GM21529 (cell line): ENCODE measurements around the gene FRRS1.

Source experiments
- ATAC-seq: cut with Tn5 transposase; IDR thresholded peaks from one replicate; pipeline ENCODE4 v1.9.1; 2021; ENCODE audit not compliant: unreplicated experiment

Gene FRRS1

GRCh38 chr1:99737016-99737415 is 29.4 kb downstream of the FRRS1 start:
- ATAC-seq, result no peak

- ATAC-seq, result no peak
These were observed 30.6 kb downstream of the FRRS1 start for GRCh38 chr1:99735852-99736251.

DNA sequence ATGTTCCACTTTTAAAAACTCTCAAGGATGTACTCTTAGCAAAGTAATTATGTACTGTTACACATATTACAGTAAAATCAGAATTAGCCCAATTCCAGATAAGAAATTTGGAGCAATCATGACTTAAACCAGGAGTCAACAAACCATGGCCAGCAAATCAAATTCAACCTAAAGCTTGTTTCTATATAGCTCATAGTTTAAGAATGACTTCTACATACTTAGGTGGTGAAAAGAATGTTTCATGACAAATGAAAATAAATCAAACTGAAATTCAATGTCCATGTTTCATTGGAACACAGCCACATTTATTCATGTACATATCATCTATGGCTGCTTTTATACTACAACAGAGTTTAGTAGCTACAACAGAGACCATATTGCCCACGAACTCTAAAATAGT is 35.1 kb downstream of the FRRS1 start:
- no peak for ATAC-seq

DNA sequence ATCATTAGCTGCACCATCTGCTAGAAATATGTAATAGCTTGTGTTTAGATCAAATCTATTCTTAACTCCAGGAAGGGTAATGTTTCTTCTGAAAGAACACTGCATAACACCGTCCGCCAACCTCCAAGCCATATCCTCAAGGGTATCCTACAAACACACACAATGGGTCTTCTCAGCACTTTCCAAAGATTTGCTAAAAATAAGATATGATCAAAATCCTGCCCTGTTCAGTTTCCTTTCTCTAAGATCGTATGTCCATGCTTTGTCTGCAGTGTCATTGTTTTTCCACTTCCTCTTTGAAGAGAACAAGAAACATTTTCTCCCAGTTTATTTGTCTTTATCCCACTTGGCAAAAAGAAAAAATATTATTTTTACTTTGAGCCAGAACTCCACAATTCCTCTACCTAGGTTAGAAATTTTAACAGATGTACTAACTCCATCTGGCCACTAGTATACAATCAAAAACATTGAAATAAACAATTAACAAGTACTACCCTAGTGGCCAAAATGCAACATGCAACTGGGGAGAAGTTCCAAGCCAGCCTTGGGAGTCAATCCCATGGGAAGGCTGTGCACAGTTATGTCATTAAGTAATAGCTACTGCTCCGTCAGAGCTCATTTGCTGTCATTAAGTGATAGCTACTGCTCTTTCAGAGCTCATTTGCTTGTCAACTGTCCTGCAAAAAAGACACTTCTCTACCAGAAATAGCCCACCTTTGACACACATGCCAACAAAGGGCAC is 37.8 kb downstream of the FRRS1 start:
- no peak for ATAC-seq

DNA sequence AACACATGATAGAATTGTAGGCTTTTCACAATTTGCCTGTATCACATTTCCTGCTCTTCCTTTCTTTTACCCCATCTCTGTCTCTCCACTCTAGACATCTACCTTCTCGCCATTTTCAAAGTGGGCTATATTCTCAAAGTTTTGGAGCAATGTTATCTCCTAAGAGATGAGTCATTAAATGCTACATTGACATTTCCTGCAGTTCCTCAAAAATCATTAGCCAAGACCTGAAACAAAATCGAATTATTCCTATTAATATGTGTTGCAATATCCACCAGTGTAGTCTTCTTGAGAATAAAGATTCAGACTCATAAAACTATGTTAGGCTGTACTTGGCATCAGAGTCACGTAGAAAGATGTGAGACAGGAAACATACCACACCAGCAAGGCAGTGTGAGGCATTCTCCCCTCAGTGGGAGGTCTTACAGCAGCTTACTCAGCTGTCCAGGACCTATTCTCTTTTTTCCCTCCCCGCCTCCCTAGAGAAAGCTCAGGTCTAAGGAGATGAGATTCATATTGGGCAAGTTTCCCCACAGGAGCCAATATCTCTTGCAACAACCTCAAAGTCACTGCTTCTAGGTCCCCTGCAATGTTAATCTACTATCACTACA is 38.8 kb downstream of the FRRS1 start:
- ATAC-seq, result no peak

DNA sequence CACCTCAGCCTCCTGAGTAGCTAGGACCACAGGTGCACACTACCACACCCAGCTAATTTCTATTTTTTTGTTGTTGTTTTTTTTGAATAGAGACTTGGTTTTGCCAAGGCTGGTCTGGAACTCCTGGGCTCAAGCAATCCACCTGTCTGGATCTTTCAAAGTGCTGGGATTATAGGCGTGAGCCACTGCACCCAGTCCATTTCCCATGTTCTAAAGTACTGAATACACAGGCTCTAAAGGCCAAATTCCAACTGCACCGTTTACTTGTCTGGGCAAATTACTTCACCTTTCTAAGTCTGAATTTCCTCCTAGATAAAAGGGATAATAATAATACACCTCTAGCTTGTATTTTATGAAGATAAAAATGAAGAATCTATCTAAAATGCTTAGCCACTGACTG is 39.6 kb downstream of the FRRS1 start:
- ATAC-seq, result no peak

GRCh38 chr1:99726407-99726806 is 40.0 kb downstream of the FRRS1 start:
- ATAC-seq, result no peak

DNA sequence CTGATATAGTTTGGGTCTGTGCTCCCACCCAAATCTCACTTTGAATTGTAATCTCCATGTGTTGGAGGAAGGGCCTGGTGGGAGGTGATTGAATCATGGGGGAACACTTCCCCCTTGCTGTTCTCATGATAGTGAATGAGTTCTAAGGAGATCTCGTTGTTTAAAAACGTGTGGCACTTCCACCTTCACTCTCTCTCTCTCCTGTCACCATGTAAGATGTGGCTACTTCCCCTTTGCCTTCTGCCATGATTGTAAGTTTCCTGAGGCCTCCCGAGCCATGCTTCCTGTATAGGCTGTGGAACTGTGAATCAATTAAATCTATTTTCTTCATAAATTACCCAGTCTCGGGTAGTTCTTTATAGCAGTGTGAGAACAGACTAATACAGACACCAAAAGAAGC is 40.4 kb downstream of the FRRS1 start:
- no peak for ATAC-seq

- ATAC-seq, result no peak
These were observed 43.2 kb downstream of the FRRS1 start for GRCh38 chr1:99723251-99723650.

DNA sequence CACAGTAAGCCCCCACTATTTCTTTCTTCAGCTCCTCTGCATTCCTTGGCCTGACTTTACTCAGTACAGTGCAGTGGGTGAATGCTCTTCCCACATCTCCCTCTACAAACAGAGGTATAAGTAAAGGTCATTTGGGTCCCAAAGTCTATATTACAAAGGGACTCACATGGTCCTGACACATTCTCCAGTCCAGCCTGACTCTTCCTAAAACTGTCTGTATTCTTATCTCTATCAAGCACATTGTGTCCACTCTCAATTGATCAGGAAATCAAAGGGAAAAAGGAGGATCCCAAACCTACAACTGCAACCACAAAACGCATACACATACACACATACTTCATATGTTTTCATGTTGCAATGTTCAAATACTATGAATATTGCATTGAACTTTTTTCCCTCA is 49.4 kb downstream of the FRRS1 start:
- ATAC-seq, result no peak

DNA sequence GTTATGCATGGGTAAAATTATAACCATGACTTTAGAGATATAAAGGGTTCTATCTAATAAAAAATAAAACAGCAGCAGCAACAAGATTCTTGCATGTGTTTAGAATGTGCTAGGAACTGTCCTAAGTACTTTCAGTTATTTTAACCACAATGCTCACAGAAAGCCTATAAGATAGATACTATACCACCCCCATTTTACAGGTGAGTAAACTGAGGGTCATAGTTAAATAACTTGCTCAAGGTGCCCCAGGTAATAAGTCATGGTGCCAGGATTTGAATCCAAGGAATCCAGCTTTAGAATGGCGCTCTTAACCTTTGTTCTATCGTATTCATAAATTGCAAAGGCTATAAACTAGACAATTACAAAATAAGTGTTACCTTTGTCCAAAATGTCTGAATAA is 53.4 kb downstream of the FRRS1 start:
- ATAC-seq, result no peak

DNA sequence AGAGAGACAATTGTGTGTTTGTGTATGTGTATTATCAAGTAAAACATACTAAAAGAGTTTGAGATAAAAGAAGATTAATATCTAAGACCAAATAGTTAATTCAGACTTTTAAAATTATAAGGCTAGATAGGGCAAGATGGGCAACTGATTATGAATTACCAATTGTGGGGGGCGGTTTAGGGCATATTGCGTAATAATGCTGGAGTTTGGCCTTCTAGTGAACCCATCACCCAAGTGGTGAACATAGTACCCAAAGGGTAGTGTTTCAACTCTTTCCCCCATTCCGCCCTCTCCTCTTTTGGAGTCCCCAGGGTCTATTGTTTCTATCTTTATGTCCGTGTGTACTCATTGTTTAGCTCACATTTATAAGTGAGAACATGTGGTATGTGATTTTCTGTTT is 55.4 kb downstream of the FRRS1 start:
- no peak for ATAC-seq

DNA sequence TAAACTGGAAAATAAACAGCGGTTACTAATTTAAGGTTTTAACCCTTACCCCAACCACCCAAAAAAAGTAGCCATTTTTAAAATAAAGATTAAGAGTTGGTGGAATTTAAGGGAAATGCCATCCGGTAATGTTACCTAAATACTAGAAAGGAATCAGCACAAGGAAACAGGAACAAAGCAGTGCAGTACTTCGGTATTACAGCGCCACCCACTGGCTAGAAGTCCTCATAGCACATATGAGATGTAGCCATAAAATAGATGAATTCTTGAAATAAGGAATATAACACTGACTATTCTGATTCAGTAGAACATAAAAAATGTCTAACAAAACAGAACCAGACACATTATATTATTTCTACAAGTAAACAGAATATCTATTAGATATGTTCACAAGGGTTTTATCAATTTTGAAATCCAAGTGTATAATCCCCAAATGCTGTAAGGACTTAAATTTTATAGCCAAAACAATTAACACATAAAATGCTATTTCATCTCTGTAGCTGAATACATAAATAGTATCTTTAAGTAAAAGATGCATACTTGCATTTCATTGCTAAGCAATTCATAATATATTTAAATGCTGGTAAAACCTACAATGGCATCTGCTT is 58.8 kb downstream of the FRRS1 start:
- peak; percentile 85 for ATAC-seq

DNA sequence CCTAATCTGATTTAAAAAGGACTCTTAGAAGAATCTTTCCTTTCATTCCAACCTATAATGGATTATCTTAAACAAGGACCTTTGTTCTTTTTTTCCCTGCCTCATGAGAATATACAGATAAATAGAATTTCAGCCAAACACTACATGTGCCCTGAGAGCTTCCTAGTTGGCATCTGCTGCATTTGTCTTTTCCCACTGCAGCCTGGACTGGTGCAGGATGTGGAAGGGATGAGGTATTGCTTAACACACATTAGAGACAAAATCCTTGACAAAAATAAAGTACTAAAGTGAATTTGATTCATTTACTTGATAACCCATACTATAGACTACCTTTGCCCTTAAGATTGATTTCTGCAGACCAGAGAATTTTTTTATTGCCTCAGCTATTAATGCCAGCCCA is 61.0 kb downstream of the FRRS1 start:
- ATAC-seq, result no peak

GRCh38 chr1:99704356-99704816 is 62.0 kb downstream of the FRRS1 start:
- ATAC-seq, result no peak

DNA sequence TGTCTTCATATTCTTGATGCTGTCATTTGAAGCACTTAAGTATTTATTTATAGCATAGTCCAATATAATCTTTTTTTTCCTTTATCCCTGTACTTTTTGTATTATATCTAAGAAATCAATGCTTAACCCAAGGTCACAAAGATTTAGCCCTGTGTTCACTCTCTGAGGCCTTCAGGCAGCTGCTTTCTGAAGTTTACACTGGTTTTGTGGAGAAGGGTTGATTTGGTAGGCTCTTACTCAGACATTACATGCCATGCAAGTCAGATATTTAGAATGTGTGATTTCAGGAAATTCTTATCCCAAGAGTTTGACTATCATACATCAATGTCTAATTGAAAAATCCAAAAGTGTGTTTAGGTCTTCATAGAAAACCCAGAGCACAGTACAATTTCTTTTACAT is 64.2 kb downstream of the FRRS1 start:
- ATAC-seq, result no peak

DNA sequence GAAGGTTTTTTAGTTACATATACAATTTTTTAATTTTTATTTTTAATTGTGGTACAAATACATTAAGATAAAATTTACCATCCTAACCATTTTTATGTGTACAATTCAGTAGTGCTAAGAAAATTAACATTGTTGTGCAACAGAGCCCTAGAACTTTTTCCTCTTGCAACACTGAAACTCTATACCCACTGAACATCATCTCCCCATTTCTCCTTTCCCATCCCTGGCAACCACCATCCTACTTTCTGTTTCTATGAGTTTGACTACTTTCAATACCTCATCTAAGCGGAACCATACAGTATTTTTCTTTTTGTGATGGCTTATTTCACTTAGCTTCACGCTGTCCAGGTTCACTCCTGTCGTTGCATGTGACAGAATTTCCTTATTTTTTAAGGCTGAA is 66.4 kb downstream of the FRRS1 start:
- no peak for ATAC-seq

- ATAC-seq, result no peak
These were observed 68.9 kb downstream of the FRRS1 start for GRCh38 chr1:99697580-99697979.

DNA sequence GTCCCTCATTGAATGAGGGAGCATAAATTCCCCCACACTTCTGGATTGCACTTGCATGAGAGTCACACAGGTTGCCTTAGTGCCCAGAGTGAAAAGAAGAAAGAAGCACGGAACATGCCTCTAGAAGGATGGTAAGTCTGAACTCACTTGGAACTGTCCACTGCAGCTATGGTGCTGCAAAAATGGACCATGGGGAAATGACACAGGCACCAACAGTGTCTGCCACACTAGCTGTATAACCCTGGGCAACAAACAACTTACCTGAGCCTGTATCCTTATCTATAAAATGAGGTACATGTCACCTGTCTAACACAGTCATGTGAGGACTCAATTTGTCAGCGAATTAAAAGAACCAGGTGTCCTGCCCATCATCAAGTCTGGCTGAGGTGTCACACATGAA is 69.8 kb downstream of the FRRS1 start:
- no peak for ATAC-seq

DNA sequence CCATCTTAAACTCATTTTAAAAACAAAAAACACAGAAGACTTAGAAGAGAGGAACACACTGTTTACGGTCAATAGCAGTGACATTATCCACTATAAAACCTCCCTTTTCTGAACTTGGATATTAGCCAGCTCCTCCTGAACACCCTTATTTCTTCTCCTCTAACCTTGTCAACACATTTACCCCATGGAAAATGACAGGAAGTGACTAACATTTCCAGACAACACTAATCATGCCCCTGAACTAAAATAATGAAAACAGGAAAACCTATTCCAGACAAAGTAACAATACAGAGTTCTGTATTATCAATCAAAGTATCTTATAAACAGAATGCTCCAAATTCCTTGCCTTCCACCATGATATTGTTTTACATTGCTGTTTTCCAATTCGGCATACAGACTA is 75.3 kb downstream of the FRRS1 start:
- ATAC-seq, result no peak

DNA sequence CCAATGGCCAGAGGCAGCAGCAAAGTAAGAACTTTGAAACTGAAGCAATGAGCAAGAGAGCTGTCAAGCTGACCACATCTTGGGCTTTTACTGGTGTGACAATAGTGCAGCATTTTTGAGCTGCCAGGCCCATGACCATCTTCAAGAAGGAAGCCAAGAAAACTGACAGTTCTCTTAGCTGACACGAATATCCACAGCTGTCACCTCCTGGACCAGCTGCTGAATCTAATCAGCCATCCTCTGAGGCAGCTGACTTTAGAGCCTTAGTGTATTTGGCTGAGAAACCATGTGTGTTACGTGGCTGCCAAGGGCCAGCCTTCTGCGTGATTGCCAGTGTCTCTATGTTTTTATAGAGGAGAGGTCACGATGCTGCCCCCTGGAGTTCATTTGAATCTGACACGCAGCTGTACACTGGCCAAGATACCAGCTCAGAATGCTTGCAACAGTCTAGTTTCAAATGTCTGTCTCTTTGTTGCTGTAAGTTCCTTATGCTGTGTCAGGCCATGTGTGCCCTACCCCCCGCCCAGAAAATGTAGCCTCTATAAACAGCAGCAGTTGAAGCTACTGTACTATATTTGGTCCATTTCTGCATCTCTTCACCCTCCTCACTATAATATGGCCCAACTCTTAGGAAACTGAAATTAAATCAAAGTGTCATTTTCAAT is 80.8 kb downstream of the FRRS1 start:
- ATAC-seq, result peak; percentile 91

- ATAC-seq, result no peak
These were observed 84.1 kb downstream of the FRRS1 start for GRCh38 chr1:99682291-99682751.
